Measurements from ENCODE around the gene DUSP23.

Gene DUSP23

GRCh38 chr1:159765806-159766205, 15.0 kb upstream of the DUSP23 start:
- TF ChIP-seq CTCF (conservative IDR thresholded peaks at IDR 0.05; ENCODE audit: low read depth, low read length), result no peak
- no peak for DNase-seq (ENCODE audit: low read depth)
- no peak overlapping the region for H3K4me3 ChIP-seq (ENCODE audit: low read depth, low read length)

GRCh38 chr1:159771127-159771895, 9.5 kb upstream of the DUSP23 start:
- DNase-seq (ENCODE audit: low read depth), result no peak
- TF ChIP-seq CTCF (conservative IDR thresholded peaks at IDR 0.05; ENCODE audit: low read depth, low read length), result no peak
- H3K4me3 ChIP-seq (ENCODE audit: low read depth, low read length), result no peak overlapping the region

GRCh38 chr1:159774465-159774864, 6.3 kb upstream of the DUSP23 start:
- no peak for DNase-seq (ENCODE audit: low read depth)
- H3K4me3 ChIP-seq (ENCODE audit: low read depth, low read length), result no peak overlapping the region
- no peak for TF ChIP-seq CTCF (conservative IDR thresholded peaks at IDR 0.05; ENCODE audit: low read depth, low read length)

GRCh38 chr1:159775716-159776115, 5.0 kb upstream of the DUSP23 start:
- peak; percentile 8 for DNase-seq (ENCODE audit: low read depth)
- H3K4me3 ChIP-seq (ENCODE audit: low read depth, low read length), result no peak overlapping the region
- TF ChIP-seq CTCF (conservative IDR thresholded peaks at IDR 0.05; ENCODE audit: low read depth, low read length), result no peak

GRCh38 chr1:159778266-159778665, 2.5 kb upstream of the DUSP23 start:
- H3K4me3 ChIP-seq (ENCODE audit: low read depth, low read length), result no peak overlapping the region
- no peak for TF ChIP-seq CTCF (conservative IDR thresholded peaks at IDR 0.05; ENCODE audit: low read depth, low read length)
- peak; percentile 27 for DNase-seq (ENCODE audit: low read depth)

GRCh38 chr1:159779403-159779851, 1.3 kb upstream of the DUSP23 start:
- DNase-seq (ENCODE audit: low read depth), result peak; percentile 72
- TF ChIP-seq CTCF (conservative IDR thresholded peaks at IDR 0.05; ENCODE audit: low read depth, low read length), result no peak
- H3K4me3 ChIP-seq (ENCODE audit: low read depth, low read length), result no peak overlapping the region

- TF ChIP-seq CTCF (conservative IDR thresholded peaks at IDR 0.05; ENCODE audit: low read depth, low read length), result no peak
- H3K4me3 ChIP-seq (ENCODE audit: low read depth, low read length), result no peak overlapping the region
- no peak for DNase-seq (ENCODE audit: low read depth)
Observed at GRCh38 chr1:159781992-159782391, 1.2 kb downstream of the DUSP23 start.

All from choroid plexus epithelial cell (primary cell).